CD14-positive monocyte (primary cell): ENCODE measurements around the gene GTF2A1L. TPM values are rescaled to one million over a fixed set of nuclear protein-coding genes. Genes with fewer than 3 reads are reported as not detected.

Experiments
- DNase-seq, 3 donors: peaks; one replicate each; pipeline ENCODE4 v3.0.0-alpha.2; 2011 to 2022
- H2AFZ ChIP-seq: 2 replicates; pipeline ENCODE4 v1.6.0; 2012; ENCODE audit warnings: mild to moderate bottlenecking, low read depth, low read length, inconsistent platforms; ENCODE audit not compliant: insufficient read depth, poor library complexity, severe bottlenecking
- H3K27ac ChIP-seq, 2 donors: 1 replicate in 1 of 2; 2 replicates in 1 of 2; pipeline ENCODE4 v1.5.1; 2012 to 2013; ENCODE audit warnings: low read length in 2 of 2, control low read depth in 1 of 2, inconsistent platforms in 1 of 2, low read depth in 1 of 2, mild to moderate bottlenecking in 1 of 2
- H3K27me3 ChIP-seq, 2 donors: one replicate each; pipeline versions ENCODE4 v1.6.0 to v1.6.1; 2011 to 2013; ENCODE audit warnings: low read length in 2 of 2; ENCODE audit not compliant: control insufficient read depth in 2 of 2, insufficient read depth in 2 of 2
- H3K36me3 ChIP-seq, 2 donors: replicated peaks in 1 of 2; 1 replicate in 1 of 2; 2 replicates in 1 of 2; pipeline versions ENCODE4 v1.5.1 to v1.6.1; 2012 to 2013; ENCODE audit warnings: low read length in 2 of 2, control low read depth in 1 of 2, inconsistent platforms in 1 of 2, mild to moderate bottlenecking in 1 of 2; ENCODE audit not compliant: insufficient read depth in 2 of 2, control insufficient read depth in 1 of 2
- H3K4me1 ChIP-seq, 2 donors: 1 replicate in 1 of 2; 2 replicates in 1 of 2; pipeline versions ENCODE4 v1.5.1 to v1.6.1; 2012 to 2013; ENCODE audit warnings: low read length in 2 of 2, control low read depth in 1 of 2, inconsistent platforms in 1 of 2, mild to moderate bottlenecking in 1 of 2, moderate library complexity in 1 of 2; ENCODE audit not compliant: insufficient read depth in 2 of 2, control insufficient read depth in 1 of 2
- H3K4me2 ChIP-seq: replicated peaks from 2 replicates; pipeline ENCODE3; 2012; ENCODE audit warnings: low read length, moderate library complexity, mild to moderate bottlenecking; ENCODE audit not compliant: poor library complexity, severe bottlenecking; ENCODE audit errors: extremely low read depth
- H3K4me3 ChIP-seq, 3 experiments: fragments of 200-600 bp in 1 of 3; sonication (generic) in 1 of 3; replicated peaks in 1 of 3; 1 replicate in 2 of 3; 2 replicates in 1 of 3; pipeline ENCODE4 v1.5.1; 2011 to 2013; ENCODE audit warnings: low read length in 3 of 3, mild to moderate bottlenecking in 3 of 3, control low read depth in 2 of 3, low read depth in 2 of 3, inconsistent platforms in 1 of 3, moderate library complexity in 1 of 3
- H3K79me2 ChIP-seq: 2 replicates; pipeline ENCODE4 v1.6.0; 2012; ENCODE audit warnings: mild to moderate bottlenecking, control low read depth, inconsistent platforms, low read length, moderate library complexity; ENCODE audit not compliant: insufficient read depth
- H3K9ac ChIP-seq: 2 replicates; pipeline ENCODE4 v1.6.0; 2017; ENCODE audit warnings: low read length, mild to moderate bottlenecking; ENCODE audit not compliant: insufficient read depth, poor library complexity, severe bottlenecking
- H3K9me3 ChIP-seq, 2 donors: replicated peaks in 1 of 2; 1 replicate in 1 of 2; 2 replicates in 1 of 2; pipeline versions ENCODE4 v1.5.1 to v1.6.1; 2012 to 2013; ENCODE audit warnings: low read length in 2 of 2, control low read depth in 1 of 2; ENCODE audit not compliant: control insufficient read depth in 1 of 2, insufficient read depth in 1 of 2
- H4K20me1 ChIP-seq: 2 replicates; pipeline ENCODE4 v1.6.0; 2012; ENCODE audit warnings: mild to moderate bottlenecking, low read length, control low read depth, moderate library complexity; ENCODE audit not compliant: insufficient read depth
- H3K27ac Mint-ChIP-seq, 7 donors: one replicate each; pipeline ENCODE4 v1.8.0; 2020; ENCODE audit warnings: mild to moderate bottlenecking in 7 of 7, mixed read lengths in 7 of 7, moderate library complexity in 6 of 7, inconsistent platforms in 2 of 7
- H3K27me3 Mint-ChIP-seq, 3 donors: one replicate each; pipeline ENCODE4 v1.8.0; 2021 to 2022; ENCODE audit warnings: low read depth in 3 of 3, mild to moderate bottlenecking in 3 of 3, mixed read lengths in 3 of 3, moderate library complexity in 3 of 3, inconsistent platforms in 1 of 3
- H3K36me3 Mint-ChIP-seq, 2 donors: one replicate each; pipeline ENCODE4 v1.8.0; 2020; ENCODE audit warnings: mixed read lengths in 2 of 2, inconsistent platforms in 1 of 2, mild to moderate bottlenecking in 1 of 2
- H3K4me1 Mint-ChIP-seq: one replicate; pipeline ENCODE4 v1.8.0; 2020; ENCODE audit warnings: mild to moderate bottlenecking, mixed read lengths
- H3K4me3 Mint-ChIP-seq, 2 donors: one replicate each; pipeline ENCODE4 v1.8.0; 2020; ENCODE audit warnings: mild to moderate bottlenecking in 2 of 2, mixed read lengths in 2 of 2, moderate library complexity in 1 of 2
- H3K9me3 Mint-ChIP-seq, 7 donors: one replicate each; pipeline ENCODE4 v1.8.0; 2020 to 2022; ENCODE audit warnings: mixed read lengths in 7 of 7, mild to moderate bottlenecking in 6 of 7, moderate library complexity in 6 of 7, inconsistent platforms in 2 of 7
- WGBS: methylation state at CpG from one replicate; pipeline ENCODE4 v1.1.5; 2013; ENCODE audit warnings: missing lambda C conversion rate; ENCODE audit not compliant: insufficient coverage; 5-methylcytosine and 5-hydroxymethylcytosine counted together
- intact Hi-C, 2 donors: fragments of 100-400 bp; cut with micrococcal nuclease; formaldehyde crosslinking; loops; one replicate each; pipeline versions ENCODE4 v1.15.0 to v1.15.1; 2023
- polyA plus RNA-seq, 3 donors: library from polyadenylated mRNA; depleted of rRNA in 1 of 3; unstranded in 2 of 3; stranded (reverse) in 1 of 3; fragments of 300-500 nt in 2 of 3; fragments of >200 nt in 1 of 3; fragmentation: Illumina TruSeq in 2 of 3; gene quantifications; 1 replicate in 2 of 3; 2 replicates in 1 of 3; pipeline ENCODE4 v1.2.3, GENCODE V29; 2012 to 2021
- TF ChIP-seq, protein P1 (sequence below): fragments of 200-600 bp; IDR thresholded peaks from one replicate; pipeline ENCODE4 v1.8.0; 2022; ENCODE audit warnings: antibody characterized with exemption, mild to moderate bottlenecking

Gene GTF2A1L
- polyA plus RNA-seq, 3 donors: not detected

DNA sequence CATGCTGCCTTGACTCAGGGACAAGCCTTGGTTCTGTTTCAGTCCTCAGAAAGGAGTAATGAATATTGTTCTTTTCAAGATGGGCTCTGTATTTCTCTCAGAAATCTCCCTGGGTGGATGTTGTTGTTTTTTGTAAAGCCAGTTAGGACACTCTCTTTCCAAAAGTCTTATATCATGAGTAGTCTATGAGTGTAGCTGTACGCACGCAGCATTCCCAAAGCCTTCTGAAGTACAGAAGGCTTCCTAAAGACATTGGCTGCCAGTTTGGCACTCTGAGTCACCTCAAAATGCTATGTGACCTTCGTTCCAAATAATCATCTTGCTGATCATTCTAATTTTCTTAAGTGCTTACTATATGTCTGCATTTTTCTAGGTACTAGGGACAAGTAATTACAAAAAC, 16.7 kb upstream of the GTF2A1L start:
- no peaks in the 10 kb centered on the region for H3K79me2 ChIP-seq
- H3K36me3 Mint-ChIP-seq: no peaks in the 10 kb centered on the region
- TF ChIP-seq, protein P1, sequence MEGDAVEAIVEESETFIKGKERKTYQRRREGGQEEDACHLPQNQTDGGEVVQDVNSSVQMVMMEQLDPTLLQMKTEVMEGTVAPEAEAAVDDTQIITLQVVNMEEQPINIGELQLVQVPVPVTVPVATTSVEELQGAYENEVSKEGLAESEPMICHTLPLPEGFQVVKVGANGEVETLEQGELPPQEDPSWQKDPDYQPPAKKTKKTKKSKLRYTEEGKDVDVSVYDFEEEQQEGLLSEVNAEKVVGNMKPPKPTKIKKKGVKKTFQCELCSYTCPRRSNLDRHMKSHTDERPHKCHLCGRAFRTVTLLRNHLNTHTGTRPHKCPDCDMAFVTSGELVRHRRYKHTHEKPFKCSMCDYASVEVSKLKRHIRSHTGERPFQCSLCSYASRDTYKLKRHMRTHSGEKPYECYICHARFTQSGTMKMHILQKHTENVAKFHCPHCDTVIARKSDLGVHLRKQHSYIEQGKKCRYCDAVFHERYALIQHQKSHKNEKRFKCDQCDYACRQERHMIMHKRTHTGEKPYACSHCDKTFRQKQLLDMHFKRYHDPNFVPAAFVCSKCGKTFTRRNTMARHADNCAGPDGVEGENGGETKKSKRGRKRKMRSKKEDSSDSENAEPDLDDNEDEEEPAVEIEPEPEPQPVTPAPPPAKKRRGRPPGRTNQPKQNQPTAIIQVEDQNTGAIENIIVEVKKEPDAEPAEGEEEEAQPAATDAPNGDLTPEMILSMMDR: no peak
- no peaks in the 10 kb centered on the region for H3K4me1 Mint-ChIP-seq
- peaks cover 0 to 2% (median 2%) of the 10 kb centered on the region in 3 donors for H3K27me3 Mint-ChIP-seq
- no peak overlapping the region for H3K4me3 Mint-ChIP-seq
- no CpG with 5 or more reads among the region's 3 CpGs for WGBS
- H4K20me1 ChIP-seq: no peaks in the 10 kb centered on the region
- no peak for DNase-seq
- H3K4me1 ChIP-seq: no peaks in the 10 kb centered on the region
- peaks cover 0 to 3% (median 0%) of the 10 kb centered on the region in 7 donors for H3K9me3 Mint-ChIP-seq
- no peak overlapping the region for H3K4me2 ChIP-seq
- no peak overlapping the region for H3K9ac ChIP-seq
- no peaks in the 10 kb centered on the region for H3K9me3 ChIP-seq
- no peak overlapping the region for H3K4me3 ChIP-seq
- no peak overlapping the region for H3K27ac Mint-ChIP-seq
- no peak overlapping the region for H3K27ac ChIP-seq
- H2AFZ ChIP-seq: no peak overlapping the region
- H3K36me3 ChIP-seq: no peaks in the 10 kb centered on the region
- intact Hi-C loops: no loop called here
- no peaks in the 10 kb centered on the region for H3K27me3 ChIP-seq

DNA sequence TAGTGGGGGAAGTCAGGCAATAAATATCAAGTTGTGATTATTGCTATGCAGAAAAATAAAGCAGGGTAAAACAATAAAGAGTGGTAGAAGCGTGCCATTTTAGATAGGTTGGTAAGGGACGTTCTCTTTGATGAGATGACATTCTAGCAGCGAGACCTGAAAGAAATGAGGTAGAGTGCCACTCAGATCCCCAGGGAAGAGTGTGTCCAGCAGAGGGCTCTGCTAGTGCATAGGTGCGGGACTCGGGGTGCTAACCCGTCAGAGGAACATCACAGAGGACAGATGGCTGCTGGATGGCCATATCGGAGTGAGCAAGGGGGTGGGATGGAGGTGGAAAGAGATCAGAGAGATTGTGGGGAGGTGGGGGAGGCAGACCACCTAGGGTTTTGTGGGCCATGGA, 16.3 kb upstream of the GTF2A1L start:
- Mint-ChIP-seq H3K4me3 (no peak overlapping the region), H3K27ac (no peak overlapping the region), H3K9me3 (peaks cover 0 to 3% (median 0%) of the 10 kb centered on the region in 7 donors), H3K27me3 (peaks cover under 1 to 2% (median 2%) of the 10 kb centered on the region in 3 donors), H3K4me1 (no peaks in the 10 kb centered on the region), H3K36me3 (no peaks in the 10 kb centered on the region)
- intact Hi-C loops: no loop called here
- Histone ChIP-seq H3K9ac (no peak overlapping the region), H3K27ac (no peak overlapping the region), H3K4me2 (no peak overlapping the region), H2AFZ (no peak overlapping the region), H3K27me3 (no peaks in the 10 kb centered on the region), H3K4me1 (no peaks in the 10 kb centered on the region), H3K4me3 (no peak overlapping the region), H4K20me1 (no peaks in the 10 kb centered on the region), H3K36me3 (no peaks in the 10 kb centered on the region), H3K9me3 (no peaks in the 10 kb centered on the region), H3K79me2 (no peaks in the 10 kb centered on the region)
- WGBS: 58% methylated on average over 6 of the region's 7 CpGs
- DNase-seq: no peak
- TF ChIP-seq, protein P1: no peak
